Measurements from ENCODE around the gene GBF1. TPM values are rescaled to one million over a fixed set of nuclear protein-coding genes. Genes with fewer than 3 reads are reported as not detected.

GBF1 gene
- total RNA-seq, 1 donor from 2014 or later: 41.4 TPM

DNA sequence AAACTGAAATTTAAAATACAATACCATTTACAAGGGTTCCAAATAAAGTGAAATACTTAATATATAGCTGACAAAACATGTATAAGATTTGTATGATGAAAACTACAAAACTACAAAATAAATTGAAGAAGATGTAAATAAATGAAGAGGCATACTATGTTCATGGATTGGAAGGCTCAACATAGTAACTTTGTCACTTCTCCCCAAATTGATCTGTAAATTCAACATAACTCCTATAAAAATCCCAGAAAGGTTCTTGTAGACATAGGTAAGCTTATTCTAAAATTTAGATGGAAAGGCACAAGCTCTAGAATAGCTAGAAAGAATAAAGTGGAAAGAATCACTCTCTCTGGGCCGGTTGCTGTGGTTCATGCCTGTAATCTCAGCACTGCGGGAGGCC lies 126.0 kb downstream of the GBF1 start:
- intact Hi-C loops (cut with DNase I): no loop called here
- ATAC-seq (ENCODE audit: poor library complexity) (no peak), DNase-seq (no peak)

GRCh38 chr10:102375250-102375649 lies 129.9 kb downstream of the GBF1 start:
- intact Hi-C loops (cut with DNase I): no loop called here
- DNase-seq (no peak), ATAC-seq (ENCODE audit: poor library complexity) (no peak)

- DNase-seq (no peak), ATAC-seq (ENCODE audit: poor library complexity) (no peak)
- intact Hi-C loops (cut with DNase I): no loop called here
Measured at GRCh38 chr10:102375867-102376266, 130.5 kb downstream of the GBF1 start.

DNA sequence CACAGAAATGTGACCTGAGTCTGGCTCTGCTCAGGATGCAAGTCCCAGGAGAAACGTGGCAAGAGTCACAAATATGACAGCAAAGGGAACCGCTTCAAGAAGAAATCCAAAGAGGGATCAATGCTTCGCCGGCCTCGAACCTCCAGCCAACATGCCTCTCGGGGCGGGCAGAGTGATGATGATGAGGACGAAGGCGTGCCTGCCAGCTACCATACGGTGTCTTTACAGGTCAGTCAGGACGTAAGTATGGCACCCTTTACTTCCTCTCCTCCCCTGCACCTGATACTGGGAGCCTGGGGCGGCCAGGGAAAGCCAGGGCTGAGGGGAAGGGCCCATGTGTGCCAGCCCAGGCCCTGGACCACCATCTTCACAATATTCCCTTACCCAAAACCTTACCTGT lies 131.6 kb downstream of the GBF1 start:
- intact Hi-C loops (cut with DNase I): no loop called here
- ATAC-seq (ENCODE audit: poor library complexity) (no peak), DNase-seq (no peak)

DNA sequence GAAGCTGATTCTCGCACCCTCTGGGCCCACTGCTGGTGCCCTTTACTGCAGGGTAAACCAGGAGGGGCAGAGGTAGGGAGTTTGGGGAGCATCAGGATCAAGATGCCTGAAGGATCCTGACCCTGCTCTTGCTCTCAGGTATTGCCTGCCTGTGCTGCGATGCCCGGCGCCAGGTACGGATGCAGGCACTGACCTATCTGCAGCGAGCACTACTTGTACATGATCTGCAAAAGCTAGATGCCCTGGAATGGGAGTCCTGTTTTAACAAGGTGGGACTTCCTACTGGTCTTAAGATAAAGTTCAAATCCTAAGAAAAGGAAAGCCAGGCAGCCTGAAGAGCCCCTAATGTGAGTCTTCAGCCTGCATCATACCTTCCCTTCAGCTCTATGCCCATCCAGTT lies 134.1 kb downstream of the GBF1 start:
- intact Hi-C loops (cut with DNase I): no loop called here
- DNase-seq: no peak
- no peak for ATAC-seq (ENCODE audit: poor library complexity)

GRCh38 chr10:102381983-102382382 lies 136.7 kb downstream of the GBF1 start:
- ATAC-seq (ENCODE audit: poor library complexity): no peak
- intact Hi-C loops (cut with DNase I): no loop called here
- DNase-seq: no peak

DNA sequence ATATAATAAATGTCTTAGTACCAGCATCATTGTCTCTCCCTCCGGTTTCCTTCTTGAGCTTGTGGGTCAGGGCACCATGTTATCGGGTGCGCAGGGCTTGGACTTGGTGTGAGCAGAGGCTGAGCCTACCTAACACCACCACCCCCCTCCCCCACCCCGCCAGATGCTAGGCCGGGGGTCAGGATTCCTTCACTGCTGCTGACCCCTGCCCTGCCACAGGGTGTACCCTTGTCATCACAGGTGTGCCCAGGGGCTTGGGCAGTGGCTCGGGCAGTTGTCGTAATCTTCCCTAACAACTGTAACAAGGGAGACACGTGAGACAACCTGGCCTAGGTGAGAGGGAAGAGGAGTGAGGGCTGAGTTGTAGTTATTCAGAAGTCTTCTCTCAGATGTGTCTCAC lies 137.5 kb downstream of the GBF1 start:
- ATAC-seq (ENCODE audit: poor library complexity) (no peak), DNase-seq (no peak)
- intact Hi-C loops (cut with DNase I): no loop called here

GRCh38 chr10:102384053-102384452 lies 138.7 kb downstream of the GBF1 start:
- intact Hi-C loops (cut with DNase I): no loop called here
- ATAC-seq (ENCODE audit: poor library complexity) (no peak), DNase-seq (no peak)

- intact Hi-C loops (cut with DNase I): no loop called here
- ATAC-seq (ENCODE audit: poor library complexity) (peak; percentile 64), DNase-seq (no peak)
Measured at GRCh38 chr10:102384606-102385429, 139.5 kb downstream of the GBF1 start.

DNA sequence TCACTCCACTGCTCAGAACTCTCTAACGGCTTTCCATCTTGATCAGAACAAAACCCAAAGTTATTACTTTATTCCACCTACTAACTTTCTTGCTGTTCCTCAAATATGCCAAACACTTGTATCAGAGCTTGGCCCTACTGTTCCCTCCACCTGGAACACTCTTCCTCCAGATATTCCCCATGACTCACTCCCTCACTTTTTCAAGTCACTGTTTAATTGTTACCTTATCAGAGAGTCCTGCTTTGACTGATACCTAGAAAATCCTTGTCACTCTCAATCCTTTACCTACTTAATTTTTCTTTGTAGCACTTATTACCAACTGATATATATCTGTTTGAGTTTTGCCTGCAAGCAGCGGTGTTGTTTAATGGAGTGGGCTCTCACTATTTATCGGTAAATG lies 144.6 kb downstream of the GBF1 start:
- DNase-seq (no peak), ATAC-seq (ENCODE audit: poor library complexity) (no peak)
- intact Hi-C loops (cut with DNase I): loop anchor here (10.0 kb wide), 1 partner anchor 85 kb away; no protein-coding TSS in a partner anchor

GRCh38 chr10:102392306-102392705 lies 147.0 kb downstream of the GBF1 start:
- intact Hi-C loops (cut with DNase I): loop anchor here (10.0 kb wide), 1 partner anchor 82 kb away; no protein-coding TSS in a partner anchor
- ATAC-seq (ENCODE audit: poor library complexity) (no peak), DNase-seq (no peak)

DNA sequence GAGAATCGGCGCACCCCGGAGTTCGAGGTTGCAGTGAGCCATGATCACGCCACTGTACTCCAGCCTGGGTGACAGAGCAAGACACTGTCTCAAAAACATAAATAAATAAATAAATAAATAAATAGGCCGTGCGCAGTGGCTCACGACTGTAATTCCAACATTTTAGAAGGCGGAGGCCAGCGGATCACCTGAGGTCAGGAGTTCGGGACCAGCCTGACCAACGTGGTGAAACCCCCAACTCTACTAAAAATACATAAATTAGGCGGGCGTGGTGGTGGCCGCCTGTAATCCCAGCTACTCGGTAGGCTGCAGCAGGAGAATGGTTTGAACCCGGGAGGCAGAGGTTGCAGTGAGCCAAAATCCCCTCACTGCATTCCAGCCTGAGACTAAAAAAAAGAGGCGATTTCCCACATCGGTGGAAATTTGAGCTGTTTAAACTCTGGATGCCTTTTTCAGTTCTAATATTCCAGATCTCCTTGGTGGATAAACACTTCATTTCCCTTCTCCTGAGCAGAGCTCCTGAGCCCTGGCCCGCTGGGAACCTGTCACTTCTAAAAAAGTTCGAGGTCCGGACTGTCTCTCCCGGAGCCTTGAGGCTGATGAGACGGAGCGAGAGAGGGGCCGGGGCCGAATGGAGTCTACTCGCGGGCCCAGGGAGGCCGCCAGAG lies 148.2 kb downstream of the GBF1 start:
- intact Hi-C loops (cut with DNase I): loop anchor here (10.0 kb wide), 1 partner anchor 81 kb away; no protein-coding TSS in a partner anchor
- ATAC-seq (ENCODE audit: poor library complexity): no peak
- DNase-seq: no peak

DNA sequence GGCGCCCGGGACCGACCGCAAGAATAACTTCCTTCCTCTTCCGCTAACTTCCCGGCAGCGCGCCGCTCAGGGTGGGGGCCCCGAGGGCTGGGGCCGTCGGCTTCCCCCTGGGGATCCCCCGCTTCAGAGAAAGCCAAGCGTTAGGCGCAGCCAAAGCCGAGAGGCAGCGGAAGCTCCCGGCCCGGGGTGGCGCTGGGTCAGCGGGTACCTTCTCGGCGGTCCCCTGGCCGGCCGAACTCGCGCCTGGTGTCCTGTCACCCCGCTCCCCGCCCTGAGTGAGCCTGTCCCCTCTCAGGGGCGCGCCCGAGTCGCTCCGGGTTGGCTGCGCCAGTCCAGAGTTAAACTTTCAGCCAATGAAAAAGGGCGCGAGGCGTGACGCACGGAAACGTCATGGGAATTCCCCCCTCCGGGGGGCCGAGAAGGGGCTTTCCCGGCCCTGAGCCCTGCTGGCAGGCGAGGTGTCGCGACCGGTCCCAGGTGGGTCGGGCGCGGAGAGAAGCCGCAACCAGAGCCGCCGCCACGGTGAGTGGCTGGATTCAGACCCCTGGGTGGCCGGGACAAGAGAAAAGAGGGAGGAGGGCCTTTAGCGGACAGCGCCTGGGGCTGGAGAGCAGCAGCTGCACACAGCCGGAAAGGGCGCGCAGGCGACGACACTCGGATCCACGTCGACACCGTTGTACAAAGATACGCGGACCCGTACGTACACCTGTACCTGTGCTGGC lies 148.9 kb downstream of the GBF1 start:
- ATAC-seq (ENCODE audit: poor library complexity) (peak; percentile 95), DNase-seq (peak; percentile 97)
- intact Hi-C loops (cut with DNase I): loop anchor here (10.0 kb wide), 1 partner anchor 81 kb away; no protein-coding TSS in a partner anchor

DNA sequence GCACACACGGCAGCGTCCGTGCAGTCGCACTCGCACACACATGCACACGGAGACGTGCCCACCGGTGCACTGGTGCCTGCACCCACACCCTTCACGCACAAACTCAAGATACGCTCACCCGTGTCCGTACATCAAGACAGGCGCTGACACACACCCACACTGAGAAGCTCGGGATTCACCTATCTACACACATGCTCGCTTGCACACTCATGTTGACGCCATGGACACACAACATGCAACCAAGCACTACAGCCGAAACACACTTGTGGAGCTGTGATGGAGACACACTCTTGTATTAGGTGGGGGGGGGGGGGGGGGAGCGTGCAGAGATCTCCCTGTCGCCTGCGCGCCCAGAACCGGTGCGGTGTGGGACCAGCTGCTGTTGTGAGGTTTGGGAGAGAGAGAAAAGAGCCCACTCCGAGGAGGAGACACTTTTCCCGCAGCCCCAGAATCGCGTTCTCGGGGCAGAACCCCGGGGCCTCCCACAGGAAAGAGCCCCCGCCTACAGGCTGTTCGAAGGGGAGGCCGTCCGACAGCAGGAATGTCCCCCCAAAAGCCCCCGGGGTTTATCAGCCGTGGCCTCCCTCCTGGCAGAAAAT lies 149.6 kb downstream of the GBF1 start:
- ATAC-seq (ENCODE audit: poor library complexity) (no peak), DNase-seq (peak; percentile 57)
- intact Hi-C loops (cut with DNase I): loop anchor here (5.0 to 10.0 kb wide), 2 partner anchors 80 to 168 kb away; partner anchors contain the start of gene ELOVL3

- DNase-seq: peak; percentile 94
- intact Hi-C loops (cut with DNase I): loop anchor here (5.0 to 10.0 kb wide), 2 partner anchors 79 to 168 kb away; partner anchors contain the start of gene ELOVL3
- peak; percentile 73 for ATAC-seq (ENCODE audit: poor library complexity)
Measured at GRCh38 chr10:102395400-102396316, 150.3 kb downstream of the GBF1 start, which contains the start of gene NFKB2. Gene NFKB2 (plus strand): TSS chr10:102395705. CDS start chr10:102395960, 255 bp downstream.

DNA sequence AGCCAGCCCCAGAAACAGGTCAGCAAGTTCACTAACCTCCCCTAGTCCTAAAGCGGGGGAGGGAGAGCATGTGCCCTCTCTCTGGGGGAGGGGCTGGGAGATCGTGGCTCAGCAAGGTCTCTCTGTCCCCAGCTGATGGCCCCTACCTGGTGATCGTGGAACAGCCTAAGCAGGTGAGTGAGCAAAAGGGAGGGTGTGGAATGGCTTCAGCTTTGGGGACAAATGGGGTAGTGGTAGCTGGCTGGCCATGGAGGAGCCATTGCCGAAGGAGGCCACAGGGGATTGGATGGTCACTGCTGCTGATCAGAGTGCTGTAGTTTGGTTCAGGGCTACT lies 151.0 kb downstream of the GBF1 start:
- DNase-seq (peak; percentile 26), ATAC-seq (ENCODE audit: poor library complexity) (no peak)
- intact Hi-C loops (cut with DNase I): loop anchor here (5.0 to 10.0 kb wide), 2 partner anchors 79 to 169 kb away; partner anchors contain the start of gene ELOVL3

GRCh38 chr10:102396730-102397151 lies 151.4 kb downstream of the GBF1 start:
- ATAC-seq (ENCODE audit: poor library complexity): no peak
- DNase-seq: peak; percentile 35
- intact Hi-C loops (cut with DNase I): loop anchor here (5.0 to 10.0 kb wide), 2 partner anchors 78 to 169 kb away; partner anchors contain the start of gene ELOVL3

Measured in Right ventricle myocardium superior (tissue), 1 donor.